T-cell (primary cell): ENCODE measurements around the gene PRMT6. TPM values are rescaled to one million over a fixed set of nuclear protein-coding genes. Genes with fewer than 3 reads are reported as not detected.

Source experiments
- ATAC-seq, 4 experiments: fragments of 200-7000 bp in 3 of 4; fragments of 150-1000 bp in 1 of 4; cut with Tn5 transposase; replicated peaks in 1 of 4; 1 replicate in 3 of 4; 2 replicates in 1 of 4; pipeline ENCODE4 v1.10.0; 2021; ENCODE audit warnings: moderate library complexity in 3 of 4, mild to moderate bottlenecking in 2 of 4, moderate number of reproducible peaks in 1 of 4
- CTCF ChIA-PET, 2 donors: fragments of 300-600 bp; sonication (Branson Sonifier 250); formaldehyde crosslinking; loops; one replicate each; lab custom pipeline; 2022; ENCODE audit warnings: antibody characterized with exemption in 2 of 2; lab: Charles Lee
- POLR2A ChIA-PET, 2 donors: fragments of 300-600 bp; sonication (Branson Sonifier 250); formaldehyde crosslinking; loops; one replicate each; lab custom pipeline; 2022; ENCODE audit warnings: antibody characterized with exemption in 2 of 2; lab: Charles Lee
- DNase-seq, 35 experiments: peaks; one replicate each; pipeline versions ENCODE4 v3.0.0 to v3.0.0-alpha.2; 2013 to 2023
- H3K27ac ChIP-seq: one replicate; pipeline ENCODE4 v1.5.1; 2013; ENCODE audit warnings: low read length
- H3K27me3 ChIP-seq, 2 experiments: replicated peaks in 1 of 2; 1 replicate in 1 of 2; 2 replicates in 1 of 2; pipeline versions ENCODE4 v1.6.1 to v1.7.0; 2013; ENCODE audit warnings: low read length in 1 of 2, mixed read lengths in 1 of 2; ENCODE audit not compliant: control insufficient read depth in 2 of 2, insufficient read depth in 2 of 2; ENCODE audit errors: extremely low read depth in 1 of 2
- H3K36me3 ChIP-seq, 2 donors: 1 replicate in 1 of 2; 2 replicates in 1 of 2; pipeline versions ENCODE4 v1.6.1 to v1.7.0; 2013; ENCODE audit warnings: low read length in 1 of 2; ENCODE audit not compliant: control insufficient read depth in 2 of 2, insufficient read depth in 1 of 2; ENCODE audit errors: extremely low read depth in 1 of 2
- H3K4me1 ChIP-seq, 2 experiments: 1 replicate in 1 of 2; 2 replicates in 1 of 2; pipeline versions ENCODE4 v1.6.1 to v1.7.0; 2013; ENCODE audit warnings: low read length in 2 of 2, mixed read lengths in 1 of 2; ENCODE audit not compliant: insufficient read depth in 2 of 2, control insufficient read depth in 1 of 2; ENCODE audit errors: extremely low read depth in 1 of 2
- H3K4me3 ChIP-seq, 2 donors: 1 replicate in 1 of 2; 2 replicates in 1 of 2; pipeline versions ENCODE4 v1.5.1 to v1.7.0; 2013; ENCODE audit warnings: mild to moderate bottlenecking in 2 of 2, low read length in 1 of 2, moderate library complexity in 1 of 2; ENCODE audit not compliant: control insufficient read depth in 1 of 2; ENCODE audit errors: extremely low read depth in 1 of 2
- H3K9me3 ChIP-seq: 2 replicates; pipeline ENCODE4 v1.7.0; 2013
- H3K27ac Mint-ChIP-seq, 2 donors: one replicate each; pipeline ENCODE4 v1.8.0; 2020 to 2021; ENCODE audit warnings: mild to moderate bottlenecking in 2 of 2, mixed read lengths in 2 of 2
- H3K27me3 Mint-ChIP-seq, 2 donors: one replicate each; pipeline ENCODE4 v1.8.0; 2021 to 2022; ENCODE audit warnings: mixed read lengths in 2 of 2
- H3K36me3 Mint-ChIP-seq: one replicate; pipeline ENCODE4 v1.8.0; 2021; ENCODE audit warnings: mixed read lengths
- H3K4me1 Mint-ChIP-seq, 3 donors: one replicate each; pipeline ENCODE4 v1.8.0; 2020 to 2022; ENCODE audit warnings: mixed read lengths in 3 of 3, mild to moderate bottlenecking in 1 of 3
- H3K4me3 Mint-ChIP-seq, 3 donors: one replicate each; pipeline ENCODE4 v1.8.0; 2020 to 2022; ENCODE audit warnings: mild to moderate bottlenecking in 3 of 3, mixed read lengths in 3 of 3, moderate library complexity in 3 of 3
- H3K9me3 Mint-ChIP-seq, 3 donors: one replicate each; pipeline ENCODE4 v1.8.0; 2020 to 2022; ENCODE audit warnings: mixed read lengths in 3 of 3
- WGBS: methylation state at CpG from one replicate; pipeline ENCODE4 v1.1.5; 2013; ENCODE audit warnings: missing lambda C conversion rate; ENCODE audit not compliant: insufficient coverage; 5-methylcytosine and 5-hydroxymethylcytosine counted together
- total RNA-seq, 35 experiments: library from RNA in 6 of 35; stranded (reverse) in 6 of 35; fragments of 120-200 nt in 1 of 35; gene quantifications; one replicate each; pipeline versions ENCODE4 v1.2.1 to v1.2.4 and lab custom pipeline; 2013 to 2026

The PRMT6 gene
- total RNA-seq, 5 donors from 2014 or later (not counting 1 experiment from before 2014, with no cell fraction given) = 7.2 to 20.0 (median 17.3) TPM

GRCh38 chr1:107100331-107100984 is 44.0 kb downstream of the PRMT6 start:
- WGBS = 96% methylated on average over 3 of the region's 3 CpGs

GRCh38 chr1:107105914-107106313 is 49.4 kb downstream of the PRMT6 start:
- ChIA-PET POLR2A (no interaction called here), CTCF (no interaction called here)
- Histone ChIP-seq H3K4me3 (no peak overlapping the region), H3K36me3 (no peaks in the 10 kb centered on the region), H3K27me3 (no peaks in the 10 kb centered on the region), H3K27ac (no peak overlapping the region), H3K9me3 (no peaks in the 10 kb centered on the region), H3K4me1 (no peaks in the 10 kb centered on the region)
- DNase-seq (no peak), ATAC-seq (no peak)
- Mint-ChIP-seq H3K9me3 (no peaks in the 10 kb centered on the region), H3K36me3 (no peaks in the 10 kb centered on the region), H3K27me3 (peaks cover 0 to 3% of the 10 kb centered on the region in 2 donors), H3K27ac (no peak overlapping the region), H3K4me3 (no peak overlapping the region), H3K4me1 (no peaks in the 10 kb centered on the region)
- WGBS = 67% methylated on average over 3 of the region's 3 CpGs

More at GRCh38 chr1:107100331-107100984, 44.0 kb downstream of the PRMT6 start:
- Mint-ChIP-seq H3K27ac (no peak overlapping the region), H3K27me3 (peaks cover 7 to 10% of the 10 kb centered on the region in 2 donors), H3K36me3 (no peaks in the 10 kb centered on the region), H3K9me3 (no peaks in the 10 kb centered on the region), H3K4me1 (no peaks in the 10 kb centered on the region), H3K4me3 (no peak overlapping the region)
- ATAC-seq (no peak), DNase-seq (no peak)
- ChIA-PET POLR2A (no interaction called here), CTCF (no interaction called here)
- no peak overlapping the region for H3K27ac ChIP-seq
- H3K4me3 ChIP-seq = no peak overlapping the region
- no peaks in the 10 kb centered on the region for H3K36me3 ChIP-seq
- no peaks in the 10 kb centered on the region for H3K4me1 ChIP-seq
- H3K27me3 ChIP-seq = no peaks in the 10 kb centered on the region
- no peaks in the 10 kb centered on the region for H3K9me3 ChIP-seq

Other genes with a start within 250 kb of the PRMT6 start
- under 1 TPM in 1 of 5 donors, not detected in 4; 0.13 TPM for gene NTNG1, start 84.4 kb downstream of the PRMT6 start, total RNA-seq